SIG-M5 (cell line): ENCODE data around the gene MXRA8.

Experiments
- DNase-seq: peaks from one replicate; lab custom pipeline; 2025; lab: John Stamatoyannopoulos, UW

MXRA8 gene

GRCh38 chr1:1366699-1367066 is 8.3 kb upstream of the MXRA8 start:
- DNase-seq = no peak

GRCh38 chr1:1365875-1366698 is 7.7 kb upstream of the MXRA8 start:
- no peak for DNase-seq

GRCh38 chr1:1364266-1364665 is 5.9 kb upstream of the MXRA8 start:
- no peak for DNase-seq

GRCh38 chr1:1361982-1362423 is 3.6 kb upstream of the MXRA8 start:
- DNase-seq = no peak

GRCh38 chr1:1361233-1361981 is 3.1 kb upstream of the MXRA8 start:
- DNase-seq = no peak

GRCh38 chr1:1360506-1361169 is 2.3 kb upstream of the MXRA8 start:
- DNase-seq = no peak

- DNase-seq = no peak
Observed at GRCh38 chr1:1359664-1360468, 1.5 kb upstream of the MXRA8 start.

GRCh38 chr1:1359308-1359663 is 931 bp upstream of the MXRA8 start:
- DNase-seq = no peak

- no peak for DNase-seq
Observed at GRCh38 chr1:1357871-1358432, 403 bp downstream of the MXRA8 start.

GRCh38 chr1:1356796-1357401 is 1.5 kb downstream of the MXRA8 start:
- DNase-seq = no peak

GRCh38 chr1:1356166-1356795 is 2.1 kb downstream of the MXRA8 start:
- DNase-seq = no peak

- no peak for DNase-seq
Observed at GRCh38 chr1:1355416-1355815, 2.9 kb downstream of the MXRA8 start.

- no peak for DNase-seq
Observed at GRCh38 chr1:1354271-1355247, 3.8 kb downstream of the MXRA8 start.

GRCh38 chr1:1353389-1354151 is 4.8 kb downstream of the MXRA8 start:
- DNase-seq = no peak

GRCh38 chr1:1352786-1353388 is 5.5 kb downstream of the MXRA8 start:
- no peak for DNase-seq

GRCh38 chr1:1351511-1352427 is 6.6 kb downstream of the MXRA8 start:
- no peak for DNase-seq

GRCh38 chr1:1349256-1350012 is 8.9 kb downstream of the MXRA8 start, which contains the start of gene DVL1:
Gene DVL1 (minus strand): TSS chr1:1349418. CDS start chr1:1349065, 353 bp downstream.
- no peak for DNase-seq
